LNCaP clone FGC (cell line): ENCODE results near the gene CADM4.
A peak's percentile ranks its signal among the peaks of the same experiment; 100 is the strongest.

Source experiments
- DNase-seq: peaks from one replicate; pipeline ENCODE4 v3.0.0-alpha.2; 2011; ENCODE audit warnings: low read depth
- H3K4me3 ChIP-seq: 2 replicates; pipeline ENCODE4 v1.5.1; 2011; ENCODE audit warnings: mild to moderate bottlenecking, low read depth, low read length, control low read depth
- TF ChIP-seq, protein P1 (sequence below): IDR thresholded peaks from 2 replicates; pipeline ENCODE4 v1.5.1; 2012; ENCODE audit warnings: mild to moderate bottlenecking; ENCODE audit not compliant: control insufficient read depth, insufficient read depth; ENCODE audit errors: extremely low read depth

The CADM4 gene

DNA sequence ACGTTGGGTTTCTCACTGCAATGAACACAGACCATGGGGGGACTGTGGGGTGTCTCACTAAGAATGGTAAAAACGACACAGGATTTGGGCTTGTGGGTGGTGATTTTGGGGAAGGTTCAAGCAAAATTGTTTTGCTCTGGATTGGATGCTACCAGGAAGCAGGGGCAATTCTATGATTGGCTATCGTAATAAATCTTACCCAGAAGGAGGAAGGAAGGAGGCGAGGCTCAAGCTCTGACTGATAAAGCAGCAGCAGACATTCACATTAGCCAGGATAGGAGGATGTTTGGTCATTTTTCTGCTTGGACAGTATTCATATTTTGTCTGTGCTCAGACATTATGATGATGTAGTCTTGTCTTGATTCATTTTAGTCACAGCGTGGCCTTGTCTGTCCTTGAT is 41.8 kb downstream of the CADM4 start:
- DNase-seq = no peak
- peak overlapping the region; percentile 91 for H3K4me3 ChIP-seq
- TF ChIP-seq, protein P1, sequence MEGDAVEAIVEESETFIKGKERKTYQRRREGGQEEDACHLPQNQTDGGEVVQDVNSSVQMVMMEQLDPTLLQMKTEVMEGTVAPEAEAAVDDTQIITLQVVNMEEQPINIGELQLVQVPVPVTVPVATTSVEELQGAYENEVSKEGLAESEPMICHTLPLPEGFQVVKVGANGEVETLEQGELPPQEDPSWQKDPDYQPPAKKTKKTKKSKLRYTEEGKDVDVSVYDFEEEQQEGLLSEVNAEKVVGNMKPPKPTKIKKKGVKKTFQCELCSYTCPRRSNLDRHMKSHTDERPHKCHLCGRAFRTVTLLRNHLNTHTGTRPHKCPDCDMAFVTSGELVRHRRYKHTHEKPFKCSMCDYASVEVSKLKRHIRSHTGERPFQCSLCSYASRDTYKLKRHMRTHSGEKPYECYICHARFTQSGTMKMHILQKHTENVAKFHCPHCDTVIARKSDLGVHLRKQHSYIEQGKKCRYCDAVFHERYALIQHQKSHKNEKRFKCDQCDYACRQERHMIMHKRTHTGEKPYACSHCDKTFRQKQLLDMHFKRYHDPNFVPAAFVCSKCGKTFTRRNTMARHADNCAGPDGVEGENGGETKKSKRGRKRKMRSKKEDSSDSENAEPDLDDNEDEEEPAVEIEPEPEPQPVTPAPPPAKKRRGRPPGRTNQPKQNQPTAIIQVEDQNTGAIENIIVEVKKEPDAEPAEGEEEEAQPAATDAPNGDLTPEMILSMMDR = no peak

DNA sequence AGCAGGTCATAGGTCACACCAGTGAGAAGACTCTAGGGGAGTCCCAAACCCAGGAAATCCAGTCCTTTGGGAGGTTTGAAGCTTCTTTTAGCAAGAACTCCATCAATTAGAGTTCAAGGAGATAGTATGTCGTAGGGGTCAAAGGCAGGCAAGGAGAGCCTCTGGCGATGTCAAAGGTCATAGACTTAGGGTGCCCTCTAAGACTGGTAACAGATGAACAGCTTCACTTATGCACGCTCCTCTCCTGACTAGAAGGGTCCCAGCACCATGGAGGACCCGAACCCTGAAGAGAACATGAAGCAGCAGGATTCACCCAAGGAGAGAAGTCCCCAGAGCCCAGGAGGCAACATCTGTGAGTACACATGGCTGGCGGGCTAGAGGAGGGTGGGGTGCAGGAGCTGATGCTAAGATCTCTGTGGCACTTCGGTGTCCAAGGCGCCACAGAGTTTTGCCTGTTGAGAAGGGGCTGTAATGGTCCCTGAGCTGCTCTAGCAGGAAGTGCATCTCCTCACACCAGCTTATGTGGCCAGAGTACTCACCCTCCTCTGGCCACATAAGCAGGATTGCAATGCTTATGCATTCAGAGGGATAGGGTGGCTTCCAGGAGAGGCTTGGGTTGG is 42.7 kb downstream of the CADM4 start:
- H3K4me3 ChIP-seq = peak overlapping the region; percentile 91
- DNase-seq = no peak
- TF ChIP-seq, protein P1 = no peak

DNA sequence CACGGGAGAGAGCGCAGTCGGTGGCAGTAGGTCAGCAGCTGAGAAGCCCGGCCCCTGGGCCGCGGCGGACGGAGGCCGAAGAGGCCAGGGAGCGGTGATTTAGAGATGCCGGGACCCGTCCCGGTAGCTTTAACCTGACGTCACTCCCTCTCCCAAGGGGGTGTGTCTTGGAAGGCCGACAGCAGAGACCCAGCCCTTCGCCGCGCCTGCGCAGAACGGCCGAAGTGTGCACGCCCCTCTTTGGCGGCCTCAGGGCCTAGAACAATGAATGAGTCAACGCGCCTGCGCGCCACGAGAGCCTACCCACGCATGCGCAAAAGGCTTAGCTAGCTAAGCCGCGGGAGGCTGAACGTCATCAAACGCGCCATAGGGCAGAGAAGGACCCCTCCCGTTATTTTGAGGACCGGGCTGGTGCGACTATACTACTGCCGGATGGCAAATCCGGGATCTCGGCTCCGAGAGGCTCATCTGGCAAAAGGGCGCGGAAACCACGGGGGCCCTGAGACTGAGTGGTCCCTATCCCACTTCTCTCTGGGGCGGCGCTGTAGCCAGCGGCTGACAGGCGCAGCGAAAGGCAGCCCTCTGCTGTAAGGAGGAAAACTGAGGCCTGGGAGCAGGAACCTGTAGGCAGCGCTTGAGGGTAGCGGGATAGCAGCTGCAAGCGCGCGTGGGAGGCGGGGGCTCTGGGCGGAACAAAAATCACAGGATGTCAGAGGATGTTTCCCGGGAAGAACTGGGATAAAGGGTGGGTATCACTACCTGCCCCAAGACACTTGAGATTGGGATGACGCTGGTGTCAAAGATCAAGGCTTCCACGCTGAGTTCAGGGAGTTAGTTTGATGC is 43.4 kb downstream of the CADM4 start, which contains the start of the genes IRGQ and ZNF576:
Gene IRGQ, minus strand, starts transcription at position 136 of the 843 bp plus-strand sequence. CDS start 796 bp downstream, outside the sequence.
Gene ZNF576, plus strand, starts transcription at position 597 of the 843 bp plus-strand sequence. CDS start 514 bp downstream, outside the sequence.
- H3K4me3 ChIP-seq = peak within 1 kb of the TSS; percentile 91
- TF ChIP-seq, protein P1 = no peak
- DNase-seq = peak; percentile 88

DNA sequence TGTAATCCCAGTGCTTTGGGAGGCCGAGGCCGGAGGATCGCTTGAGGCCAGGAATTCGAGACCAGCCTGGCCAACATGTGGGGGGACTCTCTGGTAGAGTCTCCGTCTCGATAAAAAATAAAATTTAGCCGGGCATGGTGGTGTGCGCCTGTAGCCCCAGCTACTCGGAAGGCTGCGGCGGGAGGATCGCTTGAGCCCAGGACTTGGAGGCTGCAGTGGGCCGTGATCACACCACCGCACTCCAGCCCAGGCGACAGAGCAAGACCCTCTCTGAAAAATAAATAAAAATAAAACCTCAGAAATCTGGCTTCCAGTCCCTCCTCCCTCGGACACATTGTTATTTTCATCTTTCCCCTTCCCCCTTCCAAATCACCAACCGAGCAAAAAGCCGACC is 44.0 kb downstream of the CADM4 start:
- no peak for DNase-seq

DNA sequence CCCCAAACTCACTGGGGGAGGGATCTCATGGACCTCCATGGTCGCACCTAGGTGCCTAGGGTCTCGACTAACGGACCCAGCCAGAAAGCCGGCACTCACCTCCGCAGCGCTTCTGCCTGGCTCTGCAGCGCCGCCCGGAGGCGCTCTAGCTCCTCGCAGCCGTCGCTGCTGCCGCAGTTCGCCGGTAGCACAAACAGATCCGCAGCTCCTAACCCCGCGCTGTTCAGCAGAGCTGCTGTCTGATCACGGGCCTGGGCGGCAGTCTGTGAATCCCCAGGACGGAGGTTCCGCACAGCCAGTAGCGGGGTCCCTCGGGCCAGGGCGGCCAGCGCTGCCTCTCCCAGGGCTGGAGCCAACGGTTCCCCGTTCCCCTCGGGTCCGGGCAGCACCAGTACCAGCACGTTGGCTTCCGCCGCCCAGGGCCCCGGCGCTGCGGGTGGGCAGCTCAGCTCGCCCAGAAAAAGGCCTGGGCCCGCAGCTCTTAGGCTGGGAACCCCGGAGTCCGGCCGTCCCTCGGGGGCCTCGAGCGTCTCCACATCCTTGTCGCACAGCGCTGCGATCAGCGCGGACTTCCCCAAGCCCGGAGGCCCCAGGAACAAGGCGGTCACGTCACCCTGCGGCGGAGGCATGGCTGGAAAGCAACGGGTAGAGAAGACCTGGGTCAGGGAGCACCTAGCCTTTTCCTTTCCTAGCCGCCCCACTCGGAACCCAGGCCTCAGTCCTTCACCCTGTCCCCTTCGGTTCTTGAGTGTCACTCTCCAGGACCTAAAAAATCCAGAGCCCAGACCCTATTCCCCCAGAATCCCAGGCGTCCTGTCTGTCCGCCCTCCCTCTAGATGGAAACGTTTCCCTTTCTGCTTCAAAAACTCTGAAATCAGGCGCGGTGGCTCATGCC is 44.7 kb downstream of the CADM4 start:
- peak overlapping the region; percentile 91 for H3K4me3 ChIP-seq
- TF ChIP-seq, protein P1 = peak; percentile 55
- DNase-seq = no peak

More for the DNA sequence above, 44.0 kb downstream of the CADM4 start:
- peak overlapping the region; percentile 91 for H3K4me3 ChIP-seq
- TF ChIP-seq, protein P1 = no peak

DNA sequence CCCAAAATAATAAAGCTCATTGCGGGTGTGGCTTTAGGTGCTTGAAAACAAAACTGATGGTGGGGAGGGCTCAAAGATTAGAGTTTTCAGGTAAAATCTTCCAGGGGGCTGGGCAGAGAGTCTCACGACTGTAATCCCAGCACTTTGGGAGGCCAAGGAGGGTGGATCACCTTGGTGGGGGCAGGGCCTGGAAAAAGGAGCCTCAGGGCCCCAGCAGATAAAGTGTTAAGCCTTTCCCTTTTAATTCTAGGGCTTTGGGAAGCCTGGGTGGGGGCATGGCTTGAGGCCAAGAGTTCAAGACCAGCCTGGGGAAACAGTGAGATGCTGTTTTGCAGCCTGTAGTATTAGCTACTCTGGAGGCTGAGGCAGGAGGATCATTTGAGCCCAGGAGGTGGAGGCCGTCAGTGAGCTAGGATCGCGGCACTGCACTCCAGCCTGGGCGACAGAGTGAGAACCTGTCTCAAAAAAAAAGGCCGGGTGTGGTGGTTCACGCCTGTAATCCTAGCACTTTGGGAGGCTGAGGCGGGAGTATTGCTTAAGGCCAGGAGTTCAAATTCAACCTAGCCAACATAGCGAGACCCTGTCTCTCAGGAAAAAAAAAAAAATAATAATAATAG is 45.5 kb downstream of the CADM4 start:
- no peak for DNase-seq
- peak overlapping the region; percentile 91 for H3K4me3 ChIP-seq
- TF ChIP-seq, protein P1 = no peak
